Stimulated activated CD8-positive, alpha-beta memory T cell treated with anti-CD3 and anti-CD28 coated beads, Interleukin-12 subunit alpha, Interleukin-12 subunit beta, amount 100 ng/mL, for 24 hours (primary cell): Measurements from ENCODE around the gene LYPD6.
"Not testable (repeated sequence)": the region's sequence is repeated elsewhere in the genome, so short reads cannot be mapped to it uniquely, and the experiment has no call there.

Source experiments
- DNase-seq: peaks from one replicate; pipeline ENCODE4 v3.0.0-alpha.2; 2020; ENCODE audit errors: extremely low read depth

LYPD6 gene

DNA sequence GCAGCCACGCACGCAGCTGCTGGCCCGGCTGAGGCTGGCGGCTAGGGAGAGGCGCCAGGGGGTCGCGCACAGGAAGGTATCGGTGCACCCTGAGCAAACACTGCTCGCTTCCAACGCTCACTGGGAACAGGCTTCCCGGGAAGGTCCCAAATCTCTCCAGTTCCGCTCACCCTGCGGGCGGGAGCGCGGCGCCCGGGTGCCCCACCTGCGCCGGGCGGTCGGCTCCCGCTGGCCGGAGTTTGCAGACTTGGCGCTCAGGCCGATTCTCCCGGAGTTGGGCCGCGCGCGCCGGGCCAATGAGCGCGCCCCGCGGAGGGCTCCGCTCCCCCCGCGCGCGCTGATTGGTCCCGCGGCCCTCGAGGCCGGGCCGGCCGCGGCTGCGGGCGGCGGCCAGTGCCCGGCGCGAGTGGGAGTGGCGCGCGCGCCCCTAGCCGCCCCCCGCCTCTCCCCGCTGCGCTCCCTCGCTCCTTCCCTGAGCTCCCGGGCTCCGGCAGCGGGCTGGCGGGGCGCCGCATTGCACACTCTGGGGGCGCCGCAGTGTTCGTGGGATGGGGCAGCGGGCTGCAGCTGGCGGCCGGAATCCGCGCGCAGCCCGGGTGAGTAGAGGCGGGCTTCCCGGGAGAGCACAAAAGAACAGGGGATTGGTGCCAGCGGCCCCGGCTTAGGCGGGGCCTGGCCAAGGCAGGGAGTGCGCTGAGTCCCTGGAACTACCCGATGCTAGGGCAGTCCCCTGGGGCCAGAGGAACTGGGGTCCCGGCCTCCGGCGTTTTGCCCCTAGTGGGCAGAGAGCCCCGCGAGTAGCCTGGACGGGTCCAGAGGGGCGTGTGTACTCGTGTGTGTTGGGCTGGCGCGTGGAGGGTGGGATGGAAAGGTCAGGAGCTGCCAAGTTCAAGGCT is at the start of gene LYPD6:
Gene LYPD6 (plus strand): TSS at position 461 of the 896 bp plus-strand sequence. CDS start 107,122 bp downstream, outside the sequence.
- DNase-seq, result no peak

- no peak for DNase-seq
Measured at GRCh38 chr2:149281441-149281840, 48.9 kb upstream of the LYPD6 start.

DNA sequence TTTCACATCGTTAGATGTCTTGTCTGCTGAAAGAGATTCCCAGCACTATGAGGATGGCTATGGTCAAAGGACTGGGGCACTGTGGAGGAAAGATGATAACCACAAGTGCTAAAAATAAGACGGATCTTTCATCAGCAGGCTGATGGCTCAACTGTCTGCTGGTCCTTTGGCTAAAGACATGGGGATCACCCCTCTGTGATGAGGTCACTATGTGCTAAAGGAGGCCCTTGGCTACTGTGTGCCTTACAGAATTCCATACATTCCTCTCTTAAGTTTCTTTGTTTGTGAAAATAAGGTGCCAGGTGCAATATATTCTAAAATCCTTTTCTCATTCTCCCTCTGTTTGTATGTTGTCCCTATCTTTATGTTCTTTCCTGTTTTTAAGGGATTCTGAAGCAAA is 39.7 kb upstream of the LYPD6 start:
- no peak for DNase-seq

- no peak for DNase-seq
Measured at GRCh38 chr2:149291881-149292280, 38.5 kb upstream of the LYPD6 start.

DNA sequence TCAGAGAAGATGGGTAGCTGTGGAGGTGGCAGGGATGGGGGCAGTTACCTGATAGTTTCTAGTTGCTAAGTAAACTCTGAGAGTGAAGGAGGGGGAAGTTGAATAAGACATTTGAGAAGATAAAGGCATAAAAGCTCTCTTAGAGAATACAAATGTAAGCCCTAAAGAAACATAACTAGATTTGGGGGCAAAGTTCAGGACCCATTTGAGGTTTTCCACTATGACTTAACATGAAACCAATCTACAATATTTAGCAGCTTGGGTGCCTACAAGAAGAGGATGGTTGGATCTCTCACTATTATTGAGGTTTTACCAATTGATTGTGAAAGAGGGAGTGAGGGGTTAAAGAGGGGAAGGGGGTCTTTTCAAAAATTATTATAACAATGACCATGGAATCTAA is 34.4 kb upstream of the LYPD6 start:
- DNase-seq, result no peak

DNA sequence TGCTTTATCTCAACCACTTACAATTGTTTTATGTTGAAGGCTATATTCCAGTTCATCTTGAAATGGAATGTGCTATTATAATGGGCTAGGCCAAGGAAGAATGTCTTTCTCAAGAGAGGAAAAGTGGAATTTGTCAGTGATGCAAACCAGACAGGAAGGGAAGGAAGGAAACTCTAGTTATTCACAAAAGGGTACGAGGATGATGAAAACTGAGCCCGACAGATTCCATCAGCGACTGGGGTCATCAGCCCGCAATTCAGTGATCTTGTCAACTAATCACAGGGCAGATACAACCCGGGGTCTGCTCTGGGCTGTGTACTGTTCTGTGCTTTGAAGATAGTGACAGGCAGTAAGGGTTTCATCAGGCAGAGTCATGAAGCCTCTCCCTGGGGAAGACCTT is 23.4 kb upstream of the LYPD6 start:
- DNase-seq, result no peak

GRCh38 chr2:149310349-149310748 is 20.0 kb upstream of the LYPD6 start:
- DNase-seq, result no peak

DNA sequence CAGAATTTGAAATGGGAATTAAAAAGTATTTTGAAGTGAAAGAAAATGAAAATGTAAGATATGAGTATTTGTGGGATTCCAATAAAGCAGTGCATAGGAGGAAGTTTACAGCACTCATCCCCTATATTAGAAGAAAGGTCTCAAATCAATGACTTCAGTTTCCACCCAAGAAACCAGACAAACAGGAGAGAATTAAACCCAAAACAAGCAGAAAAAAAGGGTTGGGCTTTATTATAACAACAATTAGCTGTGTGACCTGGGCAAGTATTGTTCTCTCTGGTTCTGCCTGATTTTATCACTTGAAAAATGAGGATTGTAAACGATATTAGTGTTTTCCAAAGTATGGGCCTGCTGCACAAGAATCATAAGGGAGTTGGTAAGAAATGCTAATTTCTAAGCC is 18.3 kb upstream of the LYPD6 start:
- DNase-seq, result no peak

DNA sequence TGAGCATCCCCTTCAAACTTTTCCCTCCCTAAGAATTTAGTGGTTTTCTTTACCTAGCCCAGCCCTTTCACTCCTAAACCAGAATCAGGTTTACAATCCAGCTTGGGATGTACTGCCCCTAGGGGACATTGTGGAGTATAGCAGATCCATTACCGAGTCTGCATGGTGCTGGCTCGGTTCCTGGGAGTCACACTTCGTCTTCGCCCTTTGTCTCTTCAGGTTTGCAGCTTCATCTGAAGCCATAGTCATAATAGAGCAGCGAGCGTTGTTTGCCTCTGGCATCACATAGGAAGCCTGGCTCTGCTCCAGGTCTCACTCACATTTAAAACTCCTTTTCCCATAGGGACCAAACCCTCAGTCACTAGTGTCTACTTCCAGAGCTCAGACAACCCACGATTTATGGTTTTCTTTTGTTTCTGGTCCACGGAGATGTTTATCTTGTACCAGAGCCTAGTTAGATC is 16.8 kb upstream of the LYPD6 start:
- no peak for DNase-seq

DNA sequence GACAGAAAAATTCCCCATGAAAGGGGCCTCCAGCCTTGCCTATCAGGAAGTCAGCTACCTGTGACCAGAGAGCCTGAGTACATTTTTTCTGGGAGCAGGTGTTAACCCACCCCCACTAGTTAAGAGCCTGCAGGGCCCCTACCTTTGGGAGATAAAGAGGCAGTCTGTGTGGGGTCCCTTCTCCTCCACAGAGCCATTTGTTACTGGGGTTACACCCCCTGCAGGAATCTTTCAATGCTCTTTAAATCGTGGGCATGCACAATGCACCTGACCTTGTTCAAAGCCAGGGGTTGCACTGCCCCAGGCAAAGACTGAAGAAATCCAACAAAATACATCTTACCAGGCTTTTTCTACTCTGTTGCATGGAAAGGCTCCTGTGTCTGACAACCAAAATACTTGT is 15.7 kb upstream of the LYPD6 start:
- no peak for DNase-seq

DNA sequence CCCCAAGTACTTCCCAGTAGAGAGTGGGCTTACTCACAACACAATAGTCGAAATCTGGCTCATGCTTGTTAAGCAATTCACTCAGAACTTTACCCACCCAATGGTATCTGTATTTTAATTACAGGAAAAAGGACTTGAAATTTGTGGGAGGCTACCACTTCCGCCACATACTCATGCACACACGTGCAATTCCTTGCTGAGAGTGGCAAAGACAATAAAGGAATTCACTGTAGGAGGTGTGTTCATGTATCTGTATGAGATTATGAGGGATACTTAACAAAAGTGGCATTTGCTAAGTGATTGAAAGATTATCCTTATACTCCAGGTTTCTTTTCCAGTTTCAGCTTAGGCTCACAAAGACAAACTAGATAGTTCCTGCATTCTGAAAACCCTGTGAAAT is 14.9 kb upstream of the LYPD6 start:
- no peak for DNase-seq

GRCh38 chr2:149318566-149318965 is 11.8 kb upstream of the LYPD6 start:
- not testable (repeated sequence) for DNase-seq

DNA sequence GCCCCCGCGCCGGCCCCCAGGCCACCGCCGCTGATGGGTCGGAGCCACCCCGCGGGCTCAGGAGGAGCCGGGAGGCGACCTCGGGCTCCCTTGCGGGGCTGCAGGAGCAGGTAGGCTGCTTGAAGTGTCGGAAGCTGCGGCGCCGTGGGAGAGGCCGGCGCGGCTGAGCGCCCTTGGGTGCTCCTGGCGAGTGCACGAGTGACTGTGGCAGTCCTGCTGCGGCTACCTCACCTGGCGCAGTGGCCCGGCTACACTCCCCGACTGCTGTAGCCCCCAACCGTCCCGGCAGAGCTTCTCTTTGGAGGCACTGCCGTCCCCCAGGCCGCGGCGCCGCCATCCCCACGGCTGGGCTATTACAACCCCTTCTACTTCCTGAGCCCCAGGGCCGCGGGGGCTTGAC is 10.0 kb upstream of the LYPD6 start:
- no peak for DNase-seq

DNA sequence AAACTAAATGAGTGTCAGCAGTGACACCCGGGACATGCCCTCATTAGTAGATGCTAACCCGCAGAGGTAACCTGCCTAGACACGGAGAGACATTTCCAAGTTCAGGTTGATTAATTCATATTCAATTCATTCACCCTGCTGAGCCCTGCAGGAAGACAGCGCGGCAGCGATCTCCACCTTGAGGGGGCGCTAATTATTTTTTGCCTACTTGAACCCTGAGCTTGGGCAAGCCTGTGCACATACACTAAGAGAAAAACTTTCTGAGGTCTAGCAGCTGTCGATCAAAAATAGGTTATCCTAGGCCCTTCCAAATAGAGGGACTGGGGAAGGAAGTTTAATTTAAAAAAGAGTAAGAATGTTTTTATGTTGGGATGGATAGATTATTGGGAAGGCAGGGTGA is 1.3 kb upstream of the LYPD6 start:
- no peak for DNase-seq

DNA sequence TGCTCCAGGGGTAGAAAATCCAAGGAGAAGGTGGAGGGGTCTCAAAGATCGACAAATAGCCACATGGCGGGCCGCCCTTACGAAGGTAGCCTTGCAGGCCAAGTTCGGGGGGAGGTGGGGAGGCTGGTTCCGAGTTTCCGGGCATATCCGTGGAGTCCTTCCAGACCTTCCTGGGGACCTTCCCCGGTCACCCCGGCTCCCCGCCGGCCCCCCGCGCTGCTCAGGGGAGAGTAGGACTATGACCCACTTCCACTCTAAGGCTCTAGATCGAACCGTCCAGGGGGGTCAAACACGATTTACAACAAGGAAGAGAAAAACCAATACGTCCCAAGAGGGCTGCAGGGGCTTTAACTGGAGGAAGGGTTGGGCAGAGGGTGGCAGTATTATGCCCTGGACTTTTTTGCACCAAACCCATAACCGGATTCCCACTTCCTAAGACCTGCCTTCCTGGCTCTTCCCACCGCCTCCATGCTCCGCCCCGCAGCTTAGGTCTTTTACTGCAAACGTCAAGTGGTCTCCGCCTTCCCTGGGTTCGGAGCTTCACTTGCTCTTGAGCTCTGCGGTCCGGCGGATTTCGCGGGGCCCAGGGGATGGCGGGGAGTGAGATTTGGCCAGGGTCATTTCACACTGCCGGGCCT is 779 bp upstream of the LYPD6 start:
- DNase-seq, result no peak

- no peak for DNase-seq
Measured at GRCh38 chr2:149331023-149331400, 625 bp downstream of the LYPD6 start.

GRCh38 chr2:149332364-149332763 is 2.0 kb downstream of the LYPD6 start:
- no peak for DNase-seq

GRCh38 chr2:149333636-149334035 is 3.2 kb downstream of the LYPD6 start:
- DNase-seq, result no peak

GRCh38 chr2:149334156-149334555 is 3.8 kb downstream of the LYPD6 start:
- no peak for DNase-seq

- no peak for DNase-seq
Measured at GRCh38 chr2:149339324-149339723, 8.9 kb downstream of the LYPD6 start.

GRCh38 chr2:149342509-149342908 is 12.1 kb downstream of the LYPD6 start:
- no peak for DNase-seq

DNA sequence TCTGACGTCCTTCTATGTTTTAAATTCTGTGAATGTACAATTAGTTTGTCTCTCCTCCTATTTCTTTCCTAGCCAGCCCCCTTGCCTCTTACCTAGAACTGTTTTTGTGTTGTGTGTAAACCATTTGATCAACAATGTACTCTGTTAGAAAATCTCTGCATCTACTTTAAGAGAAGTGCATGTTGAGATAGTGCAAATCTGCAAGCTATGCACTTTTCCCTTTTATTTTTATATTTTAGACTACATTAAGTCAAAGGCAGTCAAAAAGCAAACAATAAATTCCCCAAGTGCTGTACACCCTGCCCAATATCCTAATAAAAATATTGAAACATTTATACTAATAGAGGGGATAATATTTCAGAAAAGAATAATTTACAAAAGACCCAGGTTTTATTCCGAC is 13.7 kb downstream of the LYPD6 start:
- no peak for DNase-seq

- DNase-seq, result no peak
Measured at GRCh38 chr2:149346272-149346671, 15.9 kb downstream of the LYPD6 start.
